HG03378 (cell line): ENCODE results near the gene PSMC1.

Source experiments
- ATAC-seq: cut with Tn5 transposase; IDR thresholded peaks from one replicate; pipeline ENCODE4 v1.9.1; 2021; ENCODE audit warnings: mild to moderate bottlenecking, moderate library complexity; ENCODE audit not compliant: unreplicated experiment

PSMC1 gene

GRCh38 chr14:90301122-90301521 lies 44.8 kb downstream of the PSMC1 start:
- ATAC-seq = no peak

- ATAC-seq = no peak
Measured at GRCh38 chr14:90301668-90302090, 45.3 kb downstream of the PSMC1 start.

GRCh38 chr14:90302529-90303303 lies 46.4 kb downstream of the PSMC1 start:
- ATAC-seq = no peak

GRCh38 chr14:90303473-90303872 lies 47.1 kb downstream of the PSMC1 start:
- ATAC-seq = no peak

- ATAC-seq = no peak
Measured at GRCh38 chr14:90304502-90304901, 48.1 kb downstream of the PSMC1 start.

- no peak for ATAC-seq
Measured at GRCh38 chr14:90305176-90305601, 48.8 kb downstream of the PSMC1 start.

- no peak for ATAC-seq
Measured at GRCh38 chr14:90308561-90308960, 52.2 kb downstream of the PSMC1 start.

- ATAC-seq = no peak
Measured at GRCh38 chr14:90317286-90317685, 60.9 kb downstream of the PSMC1 start.

GRCh38 chr14:90318016-90318415 lies 61.7 kb downstream of the PSMC1 start:
- ATAC-seq = no peak

- ATAC-seq = no peak
Measured at GRCh38 chr14:90319173-90319572, 62.8 kb downstream of the PSMC1 start.

- ATAC-seq = no peak
Measured at GRCh38 chr14:90319634-90320541, 63.5 kb downstream of the PSMC1 start.

- no peak for ATAC-seq
Measured at GRCh38 chr14:90321891-90322290, 65.5 kb downstream of the PSMC1 start.
